ENCODE measurements around the gene STARD3NL. TPM values are rescaled to one million over a fixed set of nuclear protein-coding genes. Genes with fewer than 3 reads are reported as not detected.

STARD3NL gene
- total RNA-seq, 2 experiments from 2014 or later, result 16.3 to 21.7 TPM

- intact Hi-C loops (cut with micrococcal nuclease; ENCODE audit: unreplicated experiment), result no loop called here
- CTCF ChIA-PET (ENCODE audit: unreplicated experiment), result no interaction called here
- Histone ChIP-seq H3K27ac (ENCODE audit: low read depth, low read length, poor library complexity, severe bottlenecking) (no peak overlapping the region), H3K9me3 (ENCODE audit: low read length) (no peaks in the 10 kb centered on the region), H2AFZ (ENCODE audit: low read length) (no peak overlapping the region), H3K4me1 (ENCODE audit: insufficient read depth, low read length, poor library complexity, severe bottlenecking) (no peaks in the 10 kb centered on the region), H3K79me2 (ENCODE audit: insufficient read depth, low read depth, low read length) (no peaks in the 10 kb centered on the region), H4K20me1 (ENCODE audit: insufficient read depth, low read length) (no peaks in the 10 kb centered on the region), H3K36me3 (ENCODE audit: insufficient read depth, low read length) (no peaks in the 10 kb centered on the region), H3K4me3 (ENCODE audit: low read depth, low read length, poor library complexity, severe bottlenecking) (no peak overlapping the region), H3K9me2 (ENCODE audit: insufficient read depth, low read length) (no peaks in the 10 kb centered on the region), H3K4me2 (ENCODE audit: low read length) (no peak overlapping the region)
- POLR2A ChIA-PET, result interaction anchor here (1.0 kb wide), 1 partner anchor 21 kb away, joined by 3 read pairs; no protein-coding TSS in a partner anchor
- TF ChIP-seq CTCF (conservative IDR thresholded peaks at IDR 0.05; ENCODE audit: low read length) (no peak), EZH2phosphoT487 (IDR thresholded peaks at IDR 0.05; ENCODE audit: borderline replicate concordance, low read depth, low read length) (no peak)
- BruUV-seq (replicated peaks), result no TSS peak
- no peak for DNase-seq (ENCODE audit: low spot score)
Measured at GRCh38 chr7:38276096-38276877, 98.2 kb downstream of the STARD3NL start.

GRCh38 chr7:38280000-38280399 is 102.0 kb downstream of the STARD3NL start:
- Histone ChIP-seq H3K4me3 (ENCODE audit: low read depth, low read length, poor library complexity, severe bottlenecking) (no peak overlapping the region), H4K20me1 (ENCODE audit: insufficient read depth, low read length) (no peaks in the 10 kb centered on the region), H3K9me3 (ENCODE audit: low read length) (no peaks in the 10 kb centered on the region), H3K79me2 (ENCODE audit: insufficient read depth, low read depth, low read length) (no peaks in the 10 kb centered on the region), H3K4me1 (ENCODE audit: insufficient read depth, low read length, poor library complexity, severe bottlenecking) (no peaks in the 10 kb centered on the region), H3K4me2 (ENCODE audit: low read length) (no peak overlapping the region), H2AFZ (ENCODE audit: low read length) (no peak overlapping the region), H3K9me2 (ENCODE audit: insufficient read depth, low read length) (no peaks in the 10 kb centered on the region), H3K27ac (ENCODE audit: low read depth, low read length, poor library complexity, severe bottlenecking) (no peak overlapping the region), H3K36me3 (ENCODE audit: insufficient read depth, low read length) (no peaks in the 10 kb centered on the region)
- intact Hi-C loops (cut with micrococcal nuclease; ENCODE audit: unreplicated experiment), result no loop called here
- POLR2A ChIA-PET, result no interaction called here
- TF ChIP-seq EZH2phosphoT487 (IDR thresholded peaks at IDR 0.05; ENCODE audit: borderline replicate concordance, low read depth, low read length), result no peak
- TF ChIP-seq CTCF (conservative IDR thresholded peaks at IDR 0.05; ENCODE audit: low read length), result no peak
- CTCF ChIA-PET (ENCODE audit: unreplicated experiment), result no interaction called here
- BruUV-seq (replicated peaks), result no TSS peak
- no peak for DNase-seq (ENCODE audit: low spot score)

Small RNA genes within 50 kb of the gene (small RNA-seq; reads per million reads assigned to genes)
- gene TRGJ1, result not detected
- gene TRGJ2, result not detected
- not detected for gene TRGJP
- not detected for gene TRGJP1
- gene TRGJP2, result not detected
